Left cardiac atrium (tissue), 4 donors: Measurements from ENCODE around the gene CKS1B. TPM values are rescaled to one million over a fixed set of nuclear protein-coding genes. Genes with fewer than 3 reads are reported as not detected.
A peak's percentile ranks its signal among the peaks of the same experiment; 100 is the strongest.

Experiments used
- ATAC-seq, 2 donors: fragments of 200-7000 bp; cut with Tn5 transposase; one replicate each; pipeline ENCODE4 v1.9.1; 2020; ENCODE audit warnings: mild to moderate bottlenecking in 2 of 2, moderate library complexity in 2 of 2
- DNase-seq: peaks from one replicate; pipeline ENCODE4 v3.0.0-alpha.2; 2020
- intact Hi-C, 2 donors: fragments of 100-400 bp; cut with DNase I; formaldehyde crosslinking; loops; one replicate each; pipeline versions ENCODE4 v1.14.1 to v1.15.1; 2022 to 2023
- total RNA-seq, 2 donors: library from RNA; stranded (reverse); fragmentation: NEBNext Ultra II Directional; extraction: Animal tissue kit (Norgen Biotek cat#: 25700); gene quantifications; one replicate each; pipeline ENCODE4 v1.2.1, GENCODE V29; 2021
- donor health status: DM: no; HTN: yes; CAD: no.
- donor health status: DM: no; HTN: yes; CAD: no; lungs with severe emphysema.
- donor health status: DM: yes; HTN: yes; CAD: no.
- donor health status: Dilated cardiomyopathy.

The CKS1B gene
- total RNA-seq, 2 donors from 2014 or later = 26.9 to 33.8 TPM

GRCh38 chr1:154960446-154961136, 13.9 kb upstream of the CKS1B start:
- no peak for DNase-seq
- ATAC-seq = no peak
- intact Hi-C loops = loop anchor here in 1 of 2 donors (5.0 kb wide), 2 partner anchors 52 to 102 kb away; partner anchors contain the start of gene EFNA4

GRCh38 chr1:154961207-154962155, 13.0 kb upstream of the CKS1B start, which contains the start of gene PYGO2:
TSS of gene PYGO2 (minus strand) at chr1:154961782. CDS start at chr1:154961576, 206 bp downstream.
- intact Hi-C loops = loop anchor here in 1 of 2 donors (5.0 kb wide), 2 partner anchors 51 to 101 kb away; partner anchors contain the start of gene EFNA4
- DNase-seq = peak; percentile 87
- peak; percentile 89 to 90 for ATAC-seq

DNA sequence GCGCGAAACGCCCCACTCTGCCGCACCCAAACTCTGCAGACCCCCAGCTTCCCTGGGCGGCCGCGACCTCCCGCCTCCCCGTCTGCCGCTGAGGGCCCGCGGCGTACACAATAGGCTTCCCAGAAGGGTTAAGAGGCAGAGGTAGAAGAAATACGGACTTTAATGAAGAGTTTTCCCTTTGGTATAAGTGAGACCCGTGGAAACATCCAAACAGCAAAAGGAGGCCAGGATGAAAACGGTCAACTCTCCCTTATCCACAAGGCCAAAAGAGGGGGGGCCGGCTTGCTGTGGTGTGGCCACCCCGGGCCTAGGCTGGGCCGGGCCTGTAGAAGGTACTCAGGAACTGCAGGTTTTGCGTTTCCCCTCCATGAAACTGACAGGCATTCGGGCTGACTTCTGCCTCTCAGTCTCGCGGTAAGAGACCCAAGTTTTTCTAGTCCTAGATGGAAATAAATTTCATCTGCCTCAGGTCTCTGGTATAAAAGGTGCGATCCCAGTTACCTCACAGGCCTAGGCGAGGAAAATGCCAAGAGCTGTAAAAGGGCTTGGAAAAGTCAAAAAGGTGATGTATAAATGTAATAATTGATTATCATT, 12.2 kb upstream of the CKS1B start:
- ATAC-seq (peak; percentile 11 to 24), DNase-seq (no peak)
- intact Hi-C loops = loop anchor here in 1 of 2 donors (5.0 kb wide), 2 partner anchors 50 to 100 kb away; partner anchors contain the start of gene EFNA4

- intact Hi-C loops = loop anchor here in 1 of 2 donors (5.0 kb wide), 2 partner anchors 49 to 99 kb away; partner anchors contain the start of gene EFNA4
- ATAC-seq (no peak), DNase-seq (no peak)
Observed at GRCh38 chr1:154962795-154963330, 11.6 kb upstream of the CKS1B start.

DNA sequence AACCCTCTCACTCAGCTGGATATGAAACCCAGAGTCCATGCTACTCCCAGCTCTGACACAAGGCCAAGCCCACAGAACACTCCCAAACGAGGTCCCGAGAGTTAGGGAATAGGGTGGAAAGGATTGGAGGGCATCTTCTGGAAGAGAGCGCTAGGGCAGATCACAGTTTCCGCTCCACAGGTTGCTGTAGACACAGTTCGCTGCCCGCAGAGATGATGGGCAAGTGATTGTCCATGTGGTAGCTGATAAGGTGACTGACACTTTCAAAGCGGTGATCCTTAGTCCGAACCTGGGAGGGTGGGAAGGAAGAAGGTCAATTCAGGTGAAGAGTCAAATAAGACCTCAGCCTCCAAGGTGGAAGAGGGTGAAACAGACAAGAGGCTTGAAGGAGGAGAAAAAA, 10.8 kb upstream of the CKS1B start:
- DNase-seq (no peak), ATAC-seq (no peak)
- intact Hi-C loops = loop anchor here in 1 of 2 donors (5.0 kb wide), 2 partner anchors 49 to 99 kb away; partner anchors contain the start of gene EFNA4

GRCh38 chr1:154964359-154964758, 10.1 kb upstream of the CKS1B start:
- intact Hi-C loops = loop anchor here in 1 of 2 donors (5.0 kb wide), 2 partner anchors 48 to 98 kb away; partner anchors contain the start of gene EFNA4
- DNase-seq = no peak

GRCh38 chr1:154966111-154966510, 8.4 kb upstream of the CKS1B start:
- ATAC-seq (no peak), DNase-seq (no peak)
- intact Hi-C loops = no loop called here

More at GRCh38 chr1:154964359-154964758, 10.1 kb upstream of the CKS1B start:
- ATAC-seq = no peak

GRCh38 chr1:154967331-154967950, 7.0 kb upstream of the CKS1B start:
- no peak for DNase-seq
- intact Hi-C loops = no loop called here
- ATAC-seq = no peak

- intact Hi-C loops = no loop called here
- no peak for ATAC-seq
- no peak for DNase-seq
Observed at GRCh38 chr1:154968731-154969130, 5.8 kb upstream of the CKS1B start.

GRCh38 chr1:154969246-154969645, 5.2 kb upstream of the CKS1B start:
- DNase-seq (no peak), ATAC-seq (no peak)
- intact Hi-C loops = no loop called here

- DNase-seq (peak; percentile 51), ATAC-seq (no peak)
- intact Hi-C loops = no loop called here
Observed at GRCh38 chr1:154969860-154970452, 4.5 kb upstream of the CKS1B start.

DNA sequence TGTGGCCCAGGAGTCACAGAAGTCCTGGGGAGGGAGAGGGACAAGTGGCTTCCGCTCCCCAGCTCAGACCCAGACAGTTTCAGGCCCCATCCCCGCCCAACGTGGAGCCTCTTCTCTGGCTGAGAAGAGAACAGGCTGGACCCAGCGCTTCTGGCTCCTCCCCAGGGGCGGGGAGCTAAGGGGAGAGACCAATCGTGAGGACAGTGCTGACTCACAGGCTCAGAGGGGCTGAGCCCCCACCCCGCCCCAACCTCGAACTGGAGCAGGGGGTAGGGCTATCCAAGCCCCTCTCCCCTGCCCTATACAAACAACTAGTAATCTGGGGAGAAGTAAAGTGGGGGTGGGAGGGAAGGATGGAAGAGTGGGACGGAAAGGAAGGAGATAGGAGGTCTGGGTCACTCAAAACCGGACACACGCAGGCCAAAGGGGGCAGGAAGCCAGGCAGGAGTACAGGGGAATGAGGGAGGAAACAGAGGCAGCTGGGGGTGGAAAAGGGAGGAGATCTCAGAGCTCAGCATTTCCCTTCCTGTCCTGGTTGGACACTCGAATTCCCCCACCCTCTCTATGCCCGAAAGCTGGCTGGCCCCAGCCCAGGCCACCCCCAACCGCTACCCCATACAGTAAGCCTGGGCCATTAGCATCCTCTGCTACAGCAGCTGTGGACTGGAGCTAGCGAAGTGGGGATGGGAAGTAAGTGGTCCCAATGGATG, 3.7 kb upstream of the CKS1B start, which contains the start of gene SHC1:
Gene SHC1 (minus strand): TSS at position 117 of the 710 bp plus-strand sequence. CDS start 221 bp downstream, outside the sequence.
- DNase-seq = peak; percentile 97
- ATAC-seq = peak; percentile 59 to 70
- intact Hi-C loops = no loop called here

- ATAC-seq (no peak), DNase-seq (peak; percentile 62)
- intact Hi-C loops = no loop called here
Observed at GRCh38 chr1:154971341-154971998, 3.0 kb upstream of the CKS1B start.

- ATAC-seq = no peak
- intact Hi-C loops = no loop called here
Observed at GRCh38 chr1:154972213-154972516, 2.3 kb upstream of the CKS1B start.

GRCh38 chr1:154972517-154973343, 1.8 kb upstream of the CKS1B start:
- peak; percentile 85 for DNase-seq
- ATAC-seq = no peak
- intact Hi-C loops = no loop called here

More at GRCh38 chr1:154972213-154972516, 2.3 kb upstream of the CKS1B start:
- DNase-seq = no peak
